Measurements from ENCODE around the gene DOLPP1. TPM values are rescaled to one million over a fixed set of nuclear protein-coding genes. Genes with fewer than 3 reads are reported as not detected.

Gene DOLPP1
- total RNA-seq, 1 donor from 2014 or later: 15.5 TPM

GRCh38 chr9:129074106-129074505 lies 6.8 kb upstream of the DOLPP1 start:
- no peak for TF ChIP-seq CTCF (IDR thresholded peaks at IDR 0.05; ENCODE audit: insufficient read depth, low read length, poor library complexity, severe bottlenecking)
- H3K36me3 ChIP-seq (ENCODE audit: control insufficient read depth, insufficient read depth, low read length): peaks cover 1% of the 10 kb centered on the region
- no peaks in the 10 kb centered on the region for H3K27me3 ChIP-seq (ENCODE audit: control insufficient read depth, insufficient read depth, low read length)
- no peak overlapping the region for H3K4me3 ChIP-seq (ENCODE audit: low read depth, low read length)
- DNase-seq (ENCODE audit: low read depth): no peak

GRCh38 chr9:129075996-129076639 lies 4.8 kb upstream of the DOLPP1 start:
- H3K36me3 ChIP-seq (ENCODE audit: control insufficient read depth, insufficient read depth, low read length): no peaks in the 10 kb centered on the region
- no peak overlapping the region for H3K4me3 ChIP-seq (ENCODE audit: low read depth, low read length)
- no peak for TF ChIP-seq CTCF (IDR thresholded peaks at IDR 0.05; ENCODE audit: insufficient read depth, low read length, poor library complexity, severe bottlenecking)
- no peaks in the 10 kb centered on the region for H3K27me3 ChIP-seq (ENCODE audit: control insufficient read depth, insufficient read depth, low read length)
- no peak for DNase-seq (ENCODE audit: low read depth)

- Histone ChIP-seq H3K27me3 (ENCODE audit: control insufficient read depth, insufficient read depth, low read length) (no peaks in the 10 kb centered on the region), H3K36me3 (ENCODE audit: control insufficient read depth, insufficient read depth, low read length) (no peaks in the 10 kb centered on the region), H3K4me3 (ENCODE audit: low read depth, low read length) (no peak overlapping the region)
- no peak for DNase-seq (ENCODE audit: low read depth)
- TF ChIP-seq CTCF (IDR thresholded peaks at IDR 0.05; ENCODE audit: insufficient read depth, low read length, poor library complexity, severe bottlenecking): no peak
Observed at GRCh38 chr9:129076640-129077037, 4.3 kb upstream of the DOLPP1 start.

- no peak overlapping the region for H3K4me3 ChIP-seq (ENCODE audit: low read depth, low read length)
- H3K27me3 ChIP-seq (ENCODE audit: control insufficient read depth, insufficient read depth, low read length): no peaks in the 10 kb centered on the region
- TF ChIP-seq CTCF (IDR thresholded peaks at IDR 0.05; ENCODE audit: insufficient read depth, low read length, poor library complexity, severe bottlenecking): no peak
- H3K36me3 ChIP-seq (ENCODE audit: control insufficient read depth, insufficient read depth, low read length): no peaks in the 10 kb centered on the region
- DNase-seq (ENCODE audit: low read depth): no peak
Observed at GRCh38 chr9:129077236-129077635, 3.7 kb upstream of the DOLPP1 start.

GRCh38 chr9:129078691-129079503 lies 2.0 kb upstream of the DOLPP1 start:
- DNase-seq (ENCODE audit: low read depth): no peak
- Histone ChIP-seq H3K4me3 (ENCODE audit: low read depth, low read length) (no peak overlapping the region), H3K36me3 (ENCODE audit: control insufficient read depth, insufficient read depth, low read length) (no peaks in the 10 kb centered on the region), H3K27me3 (ENCODE audit: control insufficient read depth, insufficient read depth, low read length) (no peaks in the 10 kb centered on the region)
- no peak for TF ChIP-seq CTCF (IDR thresholded peaks at IDR 0.05; ENCODE audit: insufficient read depth, low read length, poor library complexity, severe bottlenecking)

Data from kidney epithelial cell (primary cell).